ENCODE measurements around the gene CCDC93. TPM values are rescaled to one million over a fixed set of nuclear protein-coding genes. Genes with fewer than 3 reads are reported as not detected.

Gene CCDC93, protein sequence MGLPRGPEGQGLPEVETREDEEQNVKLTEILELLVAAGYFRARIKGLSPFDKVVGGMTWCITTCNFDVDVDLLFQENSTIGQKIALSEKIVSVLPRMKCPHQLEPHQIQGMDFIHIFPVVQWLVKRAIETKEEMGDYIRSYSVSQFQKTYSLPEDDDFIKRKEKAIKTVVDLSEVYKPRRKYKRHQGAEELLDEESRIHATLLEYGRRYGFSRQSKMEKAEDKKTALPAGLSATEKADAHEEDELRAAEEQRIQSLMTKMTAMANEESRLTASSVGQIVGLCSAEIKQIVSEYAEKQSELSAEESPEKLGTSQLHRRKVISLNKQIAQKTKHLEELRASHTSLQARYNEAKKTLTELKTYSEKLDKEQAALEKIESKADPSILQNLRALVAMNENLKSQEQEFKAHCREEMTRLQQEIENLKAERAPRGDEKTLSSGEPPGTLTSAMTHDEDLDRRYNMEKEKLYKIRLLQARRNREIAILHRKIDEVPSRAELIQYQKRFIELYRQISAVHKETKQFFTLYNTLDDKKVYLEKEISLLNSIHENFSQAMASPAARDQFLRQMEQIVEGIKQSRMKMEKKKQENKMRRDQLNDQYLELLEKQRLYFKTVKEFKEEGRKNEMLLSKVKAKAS
- 6.7 and 21.1 TPM in 2 replicates for total RNA-seq

DNA sequence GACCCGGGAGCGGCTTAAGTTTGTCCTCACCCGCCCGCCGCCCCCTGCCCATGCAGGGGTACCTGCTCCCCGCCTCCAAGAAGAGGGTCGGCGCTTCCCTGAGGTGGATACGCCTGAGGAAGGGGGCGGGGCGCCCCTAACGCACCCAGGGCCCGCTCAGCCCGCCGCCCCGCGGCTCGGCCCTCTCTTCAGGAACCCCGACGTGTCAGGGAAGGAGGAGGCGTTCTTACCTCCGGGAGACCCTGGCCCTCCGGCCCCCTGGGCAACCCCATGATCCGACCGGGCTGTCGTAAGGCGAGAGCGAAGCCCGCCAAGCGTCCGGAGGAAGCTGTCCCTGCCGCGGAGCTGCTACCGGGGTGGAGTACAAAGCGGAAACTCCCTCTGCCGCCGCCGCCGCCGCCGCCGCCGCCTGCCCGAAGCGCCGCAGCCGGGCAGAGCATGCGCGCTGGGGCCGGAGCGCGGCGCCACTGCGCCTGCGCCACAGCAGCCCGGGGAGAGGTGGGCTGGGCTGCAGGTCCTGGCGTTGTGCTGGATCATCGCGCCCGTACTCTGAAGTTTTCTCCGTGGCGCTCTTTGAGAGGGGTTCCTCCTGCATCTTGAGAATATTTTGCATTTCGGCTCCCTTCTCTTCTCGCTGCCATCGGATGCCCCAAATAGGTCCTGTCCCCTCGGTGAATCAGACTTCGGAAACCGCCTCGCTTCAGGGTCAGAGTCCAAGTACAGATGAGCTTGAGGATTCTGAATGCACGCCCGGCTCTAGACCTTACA lies at the start of gene CCDC93:
Gene CCDC93 (minus strand): TSS at position 347 of the 768 bp plus-strand sequence. CDS start 75 bp downstream, at position 272.

Other genes with a start within 250 kb of the CCDC93 start
- 23.3 and 34.0 TPM in 2 replicates for gene DDX18, start 199.4 kb downstream of the CCDC93 start, total RNA-seq
- gene INSIG2, start 74.4 kb upstream of the CCDC93 start, total RNA-seq: 4.7 and 10.5 TPM in 2 replicates

Measured in pericardium fibroblast (primary cell).